GM21786 (cell line): ENCODE data around the gene CHMP6.
"Not testable (repeated sequence)": the region's sequence is repeated elsewhere in the genome, so short reads cannot be mapped to it uniquely, and the experiment has no call there.

Source experiments
- ATAC-seq: cut with Tn5 transposase; IDR thresholded peaks from one replicate; pipeline ENCODE4 v1.9.1; 2021; ENCODE audit not compliant: unreplicated experiment

The CHMP6 gene

GRCh38 chr17:81029859-81030258 is 38.2 kb downstream of the CHMP6 start:
- no peak for ATAC-seq

DNA sequence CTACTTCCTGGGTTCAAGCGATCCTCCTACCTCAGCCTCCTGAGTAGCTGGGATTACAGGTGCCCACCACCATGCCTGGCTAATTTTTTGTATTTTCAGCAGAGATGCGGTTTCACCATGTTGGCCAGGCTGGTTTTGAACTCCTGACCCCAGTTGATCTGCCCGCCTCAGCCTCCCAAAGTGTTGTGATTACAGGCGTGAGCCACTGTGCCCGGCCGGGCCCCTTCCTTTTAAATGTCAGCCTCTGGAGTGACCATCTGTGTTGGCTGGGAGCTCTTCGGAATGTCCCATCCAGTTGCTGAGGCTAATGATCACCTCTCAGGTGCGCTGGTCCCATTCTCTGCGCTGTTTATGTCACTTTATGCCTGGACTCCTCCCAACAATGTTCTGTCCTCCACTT is 38.7 kb downstream of the CHMP6 start:
- ATAC-seq = not testable (repeated sequence)

- ATAC-seq = no peak
These were observed 39.3 kb downstream of the CHMP6 start for GRCh38 chr17:81030741-81031565.

DNA sequence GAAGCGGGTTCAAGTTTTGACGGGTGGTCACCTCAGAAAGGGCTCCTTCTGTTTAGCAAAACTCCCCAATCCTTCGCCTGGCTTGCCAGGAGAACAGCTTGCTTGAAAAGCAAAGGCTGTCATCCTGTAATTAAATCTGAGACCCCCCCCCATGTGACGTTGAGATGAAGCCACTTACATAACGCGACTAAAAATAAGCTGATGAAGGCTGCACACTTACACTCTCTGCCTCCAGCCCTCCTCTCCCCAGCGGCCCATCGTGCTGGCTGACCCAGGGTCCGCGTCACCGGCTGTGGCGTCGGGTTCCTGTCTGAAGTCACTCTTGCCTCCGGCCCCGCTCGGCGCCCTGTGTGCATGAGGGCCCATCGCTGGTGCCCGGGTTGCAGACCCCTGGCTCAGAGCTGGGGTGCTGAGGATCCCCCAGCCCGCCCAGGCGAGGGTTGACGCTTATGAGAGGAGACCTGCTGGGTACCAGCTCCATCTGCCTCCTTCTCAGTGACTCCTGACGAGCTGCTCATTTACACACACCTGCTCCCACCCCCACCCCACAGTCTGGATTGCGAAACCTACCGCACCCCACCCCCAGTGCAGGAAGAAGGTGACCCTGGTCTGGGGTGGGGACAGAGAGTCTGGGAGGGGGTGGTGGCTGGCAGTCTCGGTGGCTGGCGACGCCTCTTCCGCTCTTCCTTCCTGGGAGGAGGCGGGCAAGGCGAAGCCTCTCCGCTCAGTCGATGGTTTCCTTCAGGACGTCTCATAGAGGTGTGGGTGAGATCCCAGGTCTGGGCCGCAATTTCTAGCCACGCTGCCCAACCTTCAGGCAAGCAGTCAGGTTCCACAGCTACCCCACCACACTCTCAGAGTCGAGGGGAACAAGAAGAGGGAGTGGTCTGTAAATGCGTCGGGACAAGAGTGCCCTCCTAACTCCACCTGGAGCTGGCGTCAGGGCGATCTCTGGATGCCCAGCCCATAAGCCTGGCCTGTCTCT is 40.2 kb downstream of the CHMP6 start:
- ATAC-seq = no peak

- ATAC-seq = no peak
These were observed 41.2 kb downstream of the CHMP6 start for GRCh38 chr17:81032641-81033480.

DNA sequence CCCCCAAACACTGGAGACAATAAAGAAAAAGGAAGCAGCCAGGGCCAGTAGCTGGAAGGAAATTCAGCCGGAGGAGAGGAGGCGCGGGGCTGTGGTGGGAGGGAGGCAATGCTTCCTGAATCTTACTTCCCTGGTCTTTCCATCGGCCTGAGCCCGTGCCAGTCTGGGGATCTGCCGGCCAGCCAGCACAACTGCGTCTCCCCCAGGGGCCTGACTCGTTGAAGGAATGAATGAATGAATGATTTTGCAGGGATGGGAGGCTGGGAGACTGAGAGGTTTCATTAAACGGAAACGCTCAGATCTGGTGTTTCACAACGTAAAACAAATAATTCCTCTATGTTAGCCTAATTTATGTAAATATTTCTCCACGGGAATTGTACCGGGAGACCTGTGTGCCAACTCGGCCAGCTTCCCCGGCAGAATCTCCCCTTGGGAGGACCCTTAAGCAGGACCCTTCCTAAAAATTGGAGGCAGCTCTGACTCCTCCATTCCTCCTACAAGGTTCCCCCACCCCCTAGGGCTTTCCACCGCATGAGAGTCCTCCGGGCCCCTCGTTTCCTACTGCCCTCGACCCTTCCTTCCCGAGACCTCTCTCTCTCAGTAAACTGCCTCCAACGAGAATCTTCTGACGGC is 42.0 kb downstream of the CHMP6 start:
- no peak for ATAC-seq

DNA sequence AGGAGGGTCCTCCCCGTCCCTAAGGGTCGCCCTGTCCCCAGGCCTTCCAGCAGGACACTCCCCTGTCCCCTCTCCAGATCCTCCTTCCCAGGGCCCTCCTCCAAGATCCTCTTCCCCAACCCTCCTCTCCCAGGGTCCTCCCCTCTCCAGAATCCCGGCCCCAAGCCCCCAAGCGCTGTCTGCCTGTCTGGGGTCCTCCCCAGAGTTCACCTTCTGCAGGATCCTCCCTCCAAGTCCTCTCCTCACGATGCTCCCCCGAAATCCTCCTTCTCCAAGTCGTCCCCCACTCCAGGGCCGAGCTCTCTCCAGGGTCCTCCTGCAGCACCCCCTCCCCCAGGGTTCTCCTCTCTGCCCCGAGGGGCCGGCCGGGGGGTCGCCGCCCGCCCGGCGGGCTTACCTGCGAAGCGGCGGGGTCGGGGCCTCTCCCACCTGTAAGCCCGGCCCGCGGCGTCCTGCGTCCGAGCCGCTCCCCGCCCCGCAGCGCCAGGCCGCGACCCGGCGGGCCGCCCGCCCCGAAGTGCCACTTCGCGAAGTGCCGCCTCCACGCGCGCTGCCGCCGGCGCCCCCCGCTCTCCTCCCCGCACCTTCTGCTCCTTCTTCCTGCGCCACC is 42.6 kb downstream of the CHMP6 start:
- ATAC-seq = no peak

DNA sequence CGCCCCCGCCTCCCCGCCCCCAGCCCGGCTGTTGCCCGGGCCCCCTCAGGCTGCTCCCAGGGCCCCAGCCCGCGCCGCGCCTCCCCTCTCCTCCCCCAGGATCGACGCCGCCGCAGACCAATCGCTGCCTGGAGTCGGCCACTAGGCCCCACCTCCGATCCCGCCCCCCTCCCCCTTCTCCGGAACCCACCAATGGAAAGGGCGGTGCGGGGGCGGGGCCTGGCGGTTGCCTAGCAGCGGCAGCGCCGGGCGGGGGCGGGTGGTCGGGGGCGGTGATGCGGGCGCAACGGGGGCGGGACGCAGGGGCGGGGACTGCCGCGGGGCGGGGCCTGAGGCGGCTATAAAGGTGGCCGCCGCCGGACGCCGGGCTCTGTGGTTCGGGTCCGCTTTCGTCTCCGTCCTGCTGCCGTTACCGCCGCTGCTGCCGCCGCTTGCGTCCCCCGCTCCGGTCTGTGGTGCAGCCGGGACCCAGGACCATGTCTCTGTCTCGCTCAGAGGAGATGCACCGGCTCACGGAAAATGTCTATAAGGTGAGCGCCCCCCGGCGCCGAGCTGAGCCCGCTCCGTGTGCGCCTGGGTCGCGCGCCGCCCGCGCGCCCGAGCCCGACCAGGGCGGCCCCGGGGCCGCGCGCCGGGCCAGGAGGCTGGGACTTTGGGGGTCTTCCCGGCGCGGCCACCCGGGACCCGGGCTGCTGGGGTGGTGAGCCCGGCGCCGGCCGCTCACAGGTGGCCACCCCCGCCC is 43.3 kb downstream of the CHMP6 start, which contains the start of gene BAIAP2:
TSS of gene BAIAP2 (plus strand) at position 373 of the 742 bp plus-strand sequence. CDS start at position 477, 104 bp downstream.
- peak; percentile 47 for ATAC-seq

GRCh38 chr17:81035521-81036196 is 44.0 kb downstream of the CHMP6 start:
- no peak for ATAC-seq

GRCh38 chr17:81036197-81036941 is 44.7 kb downstream of the CHMP6 start:
- ATAC-seq = no peak

DNA sequence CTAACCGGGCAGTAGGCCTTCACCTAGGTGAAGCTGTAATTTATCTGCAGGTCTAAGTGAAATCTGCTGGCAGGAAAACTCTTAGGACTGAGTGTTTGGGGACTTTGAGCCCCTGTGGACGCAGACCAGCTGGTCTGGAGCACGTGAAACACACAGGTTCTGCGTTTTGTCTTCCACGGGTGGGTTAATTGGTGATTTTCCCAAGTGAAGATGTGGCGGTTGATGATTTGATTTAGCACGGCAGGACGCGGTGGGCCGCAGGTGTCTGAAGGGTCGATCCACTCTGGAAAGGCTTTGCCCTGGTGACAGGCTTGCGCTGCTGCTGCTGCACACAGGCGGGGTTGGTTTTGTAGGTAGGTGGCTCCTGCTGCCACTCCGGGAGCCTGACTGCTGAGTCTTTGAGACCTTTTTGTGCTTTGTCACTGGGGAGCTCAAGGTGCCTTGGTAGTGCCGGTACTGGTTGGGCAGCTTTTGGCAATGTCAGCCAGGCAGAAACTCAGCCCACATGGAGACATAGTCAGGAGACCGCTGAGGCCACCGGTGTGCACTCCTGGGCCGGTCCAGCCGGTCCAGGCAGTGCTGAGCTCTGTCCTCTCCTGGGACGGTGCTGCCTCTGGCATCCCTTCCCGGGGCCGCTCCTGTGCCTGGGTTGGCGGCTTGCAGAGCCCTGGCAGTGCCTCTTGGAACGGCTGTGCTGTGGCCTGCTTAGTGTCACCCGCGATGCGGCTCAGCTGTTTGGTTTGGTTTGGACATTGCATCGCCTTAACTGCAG is 45.6 kb downstream of the CHMP6 start:
- ATAC-seq = no peak

- ATAC-seq = no peak
These were observed 46.4 kb downstream of the CHMP6 start for GRCh38 chr17:81037798-81038733.

DNA sequence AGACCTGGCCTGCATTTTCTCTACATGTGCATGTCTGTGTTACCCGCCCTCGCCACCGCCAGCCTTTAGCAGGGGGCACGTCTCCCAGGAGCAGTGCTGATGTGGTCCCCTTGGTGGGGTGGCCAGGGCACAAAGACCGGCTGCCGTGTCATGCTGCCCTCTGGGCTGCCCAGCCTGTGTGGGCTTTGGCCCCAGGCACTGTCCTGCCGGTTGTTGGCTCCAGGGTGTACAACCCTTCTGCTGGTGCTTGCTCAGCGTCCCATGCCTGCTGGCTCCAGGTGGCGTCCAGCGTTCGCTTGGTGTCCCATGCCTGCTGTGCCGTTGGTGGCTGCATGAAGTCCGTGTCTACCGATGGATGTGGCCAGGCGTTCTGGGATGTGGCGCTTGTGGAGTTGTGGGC is 47.5 kb downstream of the CHMP6 start:
- ATAC-seq = no peak

DNA sequence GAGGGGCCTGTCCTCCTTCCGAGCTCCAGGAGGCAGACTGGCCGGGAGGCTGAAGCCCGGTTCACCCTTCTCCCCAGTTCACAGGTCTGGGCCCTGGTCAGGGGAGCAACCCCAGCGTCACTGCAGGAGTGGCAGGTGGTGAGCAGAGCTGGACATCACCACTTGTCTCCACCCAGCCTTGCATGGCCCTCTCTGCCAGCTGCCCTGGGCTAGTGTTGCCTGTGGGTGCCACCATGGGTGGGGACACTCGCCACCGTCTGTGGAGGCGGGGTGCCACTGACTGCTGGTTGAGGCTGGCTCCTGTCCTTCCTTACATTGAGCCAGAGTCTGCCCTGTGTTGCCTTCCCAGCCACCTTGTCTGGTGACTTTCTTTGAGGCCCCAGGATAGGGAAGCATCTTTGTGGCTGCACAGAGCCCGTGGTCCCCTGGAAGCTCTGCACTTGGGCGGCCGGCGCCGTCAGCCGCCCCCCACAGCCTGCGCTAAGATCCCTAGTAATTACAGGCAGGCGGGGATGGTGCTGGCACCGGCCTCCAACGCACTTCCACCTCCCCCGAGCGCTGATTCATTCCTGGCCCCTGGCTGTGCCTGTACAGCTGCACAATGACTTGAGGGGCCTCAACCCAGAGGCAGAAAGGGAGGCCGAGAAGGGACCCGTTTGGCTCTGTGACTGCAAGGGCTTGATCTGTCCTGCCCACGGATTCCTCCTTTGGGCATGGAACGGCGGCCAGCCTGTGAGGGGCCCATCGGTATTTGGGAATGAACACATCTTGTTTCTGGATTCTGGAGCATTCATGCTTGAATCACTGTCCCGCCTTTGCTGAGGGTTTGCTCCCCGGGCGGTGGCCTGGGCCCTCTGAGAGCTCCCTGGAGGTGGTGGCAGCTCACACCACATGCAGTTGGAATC is 48.5 kb downstream of the CHMP6 start:
- no peak for ATAC-seq

DNA sequence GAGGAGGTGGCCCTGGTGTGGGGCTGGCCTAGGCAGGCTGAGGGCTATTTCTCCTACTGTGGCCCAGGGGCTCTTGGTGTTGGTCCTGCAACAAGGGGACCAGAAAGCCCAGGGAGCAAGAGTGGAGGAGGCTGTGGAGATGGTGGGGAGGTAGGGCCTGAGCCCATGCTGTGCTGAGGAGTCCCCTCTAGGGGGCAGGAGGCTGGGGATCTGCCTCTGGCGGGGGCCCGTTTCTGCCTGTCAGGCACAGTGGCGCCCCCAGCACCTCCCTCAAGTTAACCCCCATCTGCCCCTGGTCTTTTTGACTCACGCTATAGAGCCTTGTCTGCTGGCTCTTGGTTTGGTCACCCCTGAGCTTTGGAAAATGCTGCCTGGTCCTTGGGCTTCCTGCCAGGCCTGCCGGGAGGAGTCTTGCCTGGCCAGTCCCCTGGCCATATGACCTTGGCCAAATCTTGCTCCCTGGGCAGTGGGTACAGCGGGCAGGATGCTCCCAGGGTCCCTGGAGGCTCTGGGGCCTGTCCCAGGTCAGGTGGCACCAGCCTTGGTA is 49.2 kb downstream of the CHMP6 start:
- no peak for ATAC-seq
